ENCODE measurements around the gene PAMR1.
"Not testable (repeated sequence)": the region's sequence is repeated elsewhere in the genome, so short reads cannot be mapped to it uniquely, and the experiment has no call there.

The PAMR1 gene

GRCh38 chr11:35543481-35543880 lies 18.1 kb upstream of the PAMR1 start:
- FAIRE-seq: no peak

GRCh38 chr11:35541621-35542375 lies 16.4 kb upstream of the PAMR1 start:
- no peak for FAIRE-seq

- no peak for FAIRE-seq
Measured at GRCh38 chr11:35540526-35540925, 15.1 kb upstream of the PAMR1 start.

GRCh38 chr11:35539781-35540281 lies 14.4 kb upstream of the PAMR1 start:
- FAIRE-seq: no peak

GRCh38 chr11:35539256-35539655 lies 13.8 kb upstream of the PAMR1 start:
- no peak for FAIRE-seq

- no peak for FAIRE-seq
Measured at GRCh38 chr11:35536470-35536869, 11.1 kb upstream of the PAMR1 start.

GRCh38 chr11:35531246-35531645 lies 5.8 kb upstream of the PAMR1 start:
- no peak for FAIRE-seq

GRCh38 chr11:35529971-35530495 lies 4.6 kb upstream of the PAMR1 start:
- no peak for FAIRE-seq

- no peak for FAIRE-seq
Measured at GRCh38 chr11:35526370-35526792, 965 bp upstream of the PAMR1 start.

GRCh38 chr11:35524780-35525179 lies 636 bp downstream of the PAMR1 start:
- FAIRE-seq: no peak

- FAIRE-seq: no peak
Measured at GRCh38 chr11:35523861-35524260, 1.6 kb downstream of the PAMR1 start.

- no peak for FAIRE-seq
Measured at GRCh38 chr11:35523331-35523768, 2.1 kb downstream of the PAMR1 start.

GRCh38 chr11:35522091-35522490 lies 3.3 kb downstream of the PAMR1 start:
- FAIRE-seq: not testable (repeated sequence)

- FAIRE-seq: no peak
Measured at GRCh38 chr11:35520376-35520775, 5.0 kb downstream of the PAMR1 start.

GRCh38 chr11:35518766-35519165 lies 6.7 kb downstream of the PAMR1 start:
- FAIRE-seq: no peak

- FAIRE-seq: no peak
Measured at GRCh38 chr11:35517481-35517880, 7.9 kb downstream of the PAMR1 start.

GRCh38 chr11:35516403-35516802 lies 9.0 kb downstream of the PAMR1 start:
- no peak for FAIRE-seq

- FAIRE-seq: no peak
Measured at GRCh38 chr11:35515224-35515623, 10.2 kb downstream of the PAMR1 start.

- no peak for FAIRE-seq
Measured at GRCh38 chr11:35514481-35514880, 10.9 kb downstream of the PAMR1 start.

- no peak for FAIRE-seq
Measured at GRCh38 chr11:35511666-35512065, 13.8 kb downstream of the PAMR1 start.

- no peak for FAIRE-seq
Measured at GRCh38 chr11:35507688-35508087, 17.7 kb downstream of the PAMR1 start.

- no peak for FAIRE-seq
Measured at GRCh38 chr11:35501776-35502175, 23.6 kb downstream of the PAMR1 start.

GRCh38 chr11:35500744-35501143 lies 24.7 kb downstream of the PAMR1 start:
- no peak for FAIRE-seq

GRCh38 chr11:35496416-35496815 lies 29.0 kb downstream of the PAMR1 start:
- no peak for FAIRE-seq

Measured in colon (tissue), 2 donors.